Vein endothelial cell (primary cell): Measurements from ENCODE around the gene RSRP1. TPM values are rescaled to one million over a fixed set of nuclear protein-coding genes. Genes with fewer than 3 reads are reported as not detected.

Experiments used
- total RNA-seq: library from RNA; depleted of rRNA; stranded (reverse); fragments of >200 nt; gene quantifications from 2 replicates; pipeline ENCODE4 v1.2.3, GENCODE V29; 2012

RSRP1 gene
- 76.4 and 123 TPM in 2 replicates for total RNA-seq

GRCh38 chr1:25247024-25247828, at the start of gene RSRP1:
RSRP1 (minus strand) TSS chr1:25247454; CDS start chr1:25246963, 491 bp downstream.

GRCh38 chr1:25272238-25272637, 25.0 kb upstream of the RSRP1 start, which contains the start of gene RHD:
RHD (plus strand) TSS chr1:25272509; CDS start chr1:25272548, 39 bp downstream.

GRCh38 chr1:25232027-25232865, 15.0 kb downstream of the RSRP1 start, which contains the start of gene SYF2:
SYF2 (minus strand) TSS chr1:25232502; CDS start chr1:25232467, 35 bp downstream.

Other genes with a start within 250 kb of the RSRP1 start
- gene SYF2, start 15.0 kb downstream of the RSRP1 start, total RNA-seq: 34.3 and 38.1 TPM in 2 replicates
- not detected in 2 replicates for gene RHD, start 25.1 kb upstream of the RSRP1 start, total RNA-seq
- 130 and 134 TPM in 2 replicates for gene TMEM50A, start 90.9 kb upstream of the RSRP1 start, total RNA-seq
- gene RHCE, start 173.4 kb upstream of the RSRP1 start, total RNA-seq: 0.33 TPM in 1 of 2 replicates, not detected in the other
- 25.8 and 29.2 TPM in 2 replicates for gene MACO1, start 183.4 kb upstream of the RSRP1 start, total RNA-seq